IMR-90 (cell line): ENCODE data around the gene MRPL52. TPM values are rescaled to one million over a fixed set of nuclear protein-coding genes. Genes with fewer than 3 reads are reported as not detected.
"Not testable (repeated sequence)": the region's sequence is repeated elsewhere in the genome, so short reads cannot be mapped to it uniquely, and the experiment has no call there.

Experiments used
- ATAC-seq: fragments of 200-7000 bp; cut with Tn5 transposase; 2 replicates; pipeline ENCODE4 v1.9.1; 2020; ENCODE audit warnings: low read depth, mild to moderate bottlenecking, moderate library complexity
- BruUV-seq: library from RNA; stranded (reverse); fragments of 400-500 nt; replicated peaks from 2 replicates; lab custom pipeline; 2021; lab: Mats Ljungman, UMichigan
- CTCF ChIA-PET: fragments of 300-600 bp; formaldehyde crosslinking; extraction: SDS; loops from one replicate; lab custom pipeline; 2021; ENCODE audit warnings: antibody characterized with exemption; lab: Yijun Ruan, JAX
- POLR2A ChIA-PET: fragments of 300-600 bp; sonication (Branson Sonifier 250); formaldehyde crosslinking; loops from one replicate; lab custom pipeline; 2022; ENCODE audit warnings: antibody characterized with exemption; ENCODE audit not compliant: unreplicated experiment; lab: Charles Lee
- DNase-seq: peaks from one replicate; pipeline ENCODE4 v3.0.0; 2013
- H2AFZ ChIP-seq: replicated peaks from 2 replicates; pipeline ENCODE3; 2013; ENCODE audit warnings: low read length, mild to moderate bottlenecking; ENCODE audit not compliant: poor library complexity
- H2AK5ac ChIP-seq: 2 replicates; pipeline ENCODE4 v1.6.1; 2013; ENCODE audit warnings: low read depth, low read length, inconsistent platforms
- H2AK9ac ChIP-seq: replicated peaks from 2 replicates; pipeline ENCODE3; 2013; ENCODE audit warnings: mild to moderate bottlenecking, low read depth, low read length, moderate library complexity; ENCODE audit not compliant: poor library complexity
- H2BK120ac ChIP-seq: 2 replicates; pipeline ENCODE4 v1.6.1; 2013; ENCODE audit warnings: low read depth, low read length, inconsistent platforms
- H2BK15ac ChIP-seq: 3 replicates; pipeline ENCODE4 v1.6.1; 2013; ENCODE audit warnings: low read depth, low read length, inconsistent platforms
- H2BK20ac ChIP-seq: 2 replicates; pipeline ENCODE4 v1.6.1; 2013; ENCODE audit warnings: low read depth, mild to moderate bottlenecking, inconsistent platforms, low read length, moderate library complexity
- H2BK5ac ChIP-seq: 2 replicates; pipeline ENCODE4 v1.6.1; 2013; ENCODE audit warnings: mild to moderate bottlenecking, low read depth, low read length, inconsistent platforms; ENCODE audit not compliant: poor library complexity, severe bottlenecking
- H3K14ac ChIP-seq: replicated peaks from 2 replicates; pipeline ENCODE4 v1.6.1; 2013; ENCODE audit warnings: low read depth, low read length, inconsistent platforms
- H3K18ac ChIP-seq: 2 replicates; pipeline ENCODE4 v1.6.1; 2013; ENCODE audit warnings: low read depth, low read length, control low read depth
- H3K23ac ChIP-seq: 2 replicates; pipeline ENCODE4 v1.6.1; 2013; ENCODE audit warnings: low read depth, low read length, inconsistent platforms
- H3K27ac ChIP-seq: 2 replicates; pipeline ENCODE4 v1.5.1; 2013; ENCODE audit warnings: mild to moderate bottlenecking, control low read depth, low read length; ENCODE audit not compliant: insufficient read depth
- H3K27me3 ChIP-seq: 2 replicates; pipeline ENCODE4 v1.6.1; 2013; ENCODE audit warnings: low read length; ENCODE audit not compliant: control insufficient read depth, insufficient read depth
- H3K36me3 ChIP-seq: 2 replicates; pipeline ENCODE4 v1.6.1; 2013; ENCODE audit warnings: low read length, mixed read lengths; ENCODE audit not compliant: control insufficient read depth, insufficient read depth
- H3K4ac ChIP-seq: 2 replicates; pipeline ENCODE4 v1.6.1; 2013; ENCODE audit warnings: low read depth, low read length, inconsistent platforms
- H3K4me1 ChIP-seq: 2 replicates; pipeline ENCODE4 v1.6.1; 2013; ENCODE audit warnings: low read length, mixed read lengths; ENCODE audit not compliant: control insufficient read depth, insufficient read depth
- H3K4me2 ChIP-seq: 2 replicates; pipeline ENCODE4 v1.6.1; 2013; ENCODE audit warnings: low read depth, mild to moderate bottlenecking, control low read depth, low read length, moderate library complexity
- H3K4me3 ChIP-seq: 2 replicates; pipeline ENCODE4 v1.5.1; 2013; ENCODE audit warnings: low read depth, mild to moderate bottlenecking, control low read depth, low read length, moderate library complexity; ENCODE audit not compliant: insufficient read depth
- H3K56ac ChIP-seq: 2 replicates; pipeline ENCODE4 v1.6.1; 2013; ENCODE audit warnings: low read length, inconsistent platforms; ENCODE audit not compliant: insufficient read depth; ENCODE audit errors: extremely low read depth
- H3K79me1 ChIP-seq, 2 experiments: 2 replicates each; pipeline ENCODE4 v1.6.1; 2013; ENCODE audit warnings: low read length in 2 of 2, inconsistent platforms in 1 of 2, low read depth in 1 of 2
- H3K9ac ChIP-seq: 2 replicates; pipeline ENCODE4 v1.6.1; 2013; ENCODE audit warnings: low read depth, low read length, control low read depth
- H3K9me1 ChIP-seq: 2 replicates; pipeline ENCODE4 v1.6.1; 2013; ENCODE audit warnings: low read length, inconsistent platforms; ENCODE audit not compliant: insufficient read depth
- H3K9me3 ChIP-seq: 2 replicates; pipeline ENCODE4 v1.6.1; 2013; ENCODE audit warnings: low read length; ENCODE audit not compliant: control insufficient read depth, insufficient read depth
- H4K20me1 ChIP-seq: 2 replicates; pipeline ENCODE4 v1.6.1; 2013; ENCODE audit warnings: low read length, inconsistent platforms; ENCODE audit not compliant: insufficient read depth
- H4K5ac ChIP-seq: 2 replicates; pipeline ENCODE4 v1.6.1; 2013; ENCODE audit warnings: mild to moderate bottlenecking, low read depth, low read length, control low read depth
- H4K8ac ChIP-seq, 2 experiments: 2 replicates each; pipeline ENCODE4 v1.6.1; 2013; ENCODE audit warnings: low read depth in 2 of 2, low read length in 2 of 2, control low read depth in 1 of 2, inconsistent platforms in 1 of 2
- H4K91ac ChIP-seq: 2 replicates; pipeline ENCODE4 v1.6.1; 2013; ENCODE audit warnings: low read depth, low read length, inconsistent platforms; ENCODE audit not compliant: insufficient read depth
- WGBS, 2 experiments: methylation state at CpG; one replicate each; pipeline versions ENCODE4 v1.1.5 to v1.1.7; 2013; ENCODE audit warnings: missing lambda C conversion rate in 2 of 2; ENCODE audit not compliant: insufficient read length in 1 of 2; ENCODE audit errors: extremely low coverage in 2 of 2; 5-methylcytosine and 5-hydroxymethylcytosine counted together
- dilution Hi-C: fragments of 300-500 bp; cut with HindIII; formaldehyde crosslinking; loops from one replicate; pipeline ENCODE4 v1.14.3; 2018; ENCODE audit warnings: low sequenced_read_pairs; ENCODE audit not compliant: unreplicated experiment
- in situ Hi-C: fragments of 300-500 bp; cut with MboI; formaldehyde crosslinking; loops from 3 replicates; pipeline ENCODE4 v1.14.3; 2019; ENCODE audit warnings: low sequenced_read_pairs, inconsistent platforms, mixed read lengths
- intact Hi-C: fragments of 100-400 bp; cut with micrococcal nuclease; formaldehyde crosslinking; loops from 2 replicates; pipeline ENCODE4 v1.10.0; 2022
- polyA plus RNA-seq, 3 experiments: library from polyadenylated mRNA; depleted of rRNA; stranded (reverse); fragments of >200 nt; gene quantifications; 2 replicates each; pipeline ENCODE4 v1.2.3, GENCODE V29; 2012; ENCODE audit warnings: low replicate concordance in 1 of 3
- total RNA-seq: library from RNA; depleted of rRNA; stranded (reverse); fragments of >200 nt; gene quantifications from 2 replicates; pipeline ENCODE4 v1.2.3, GENCODE V29; 2012

The MRPL52 gene
- total and polyA plus RNA-seq, 2 of the 4 experiments (the other 2 are of a cell fraction), result 33.1 to 51.4 TPM

DNA sequence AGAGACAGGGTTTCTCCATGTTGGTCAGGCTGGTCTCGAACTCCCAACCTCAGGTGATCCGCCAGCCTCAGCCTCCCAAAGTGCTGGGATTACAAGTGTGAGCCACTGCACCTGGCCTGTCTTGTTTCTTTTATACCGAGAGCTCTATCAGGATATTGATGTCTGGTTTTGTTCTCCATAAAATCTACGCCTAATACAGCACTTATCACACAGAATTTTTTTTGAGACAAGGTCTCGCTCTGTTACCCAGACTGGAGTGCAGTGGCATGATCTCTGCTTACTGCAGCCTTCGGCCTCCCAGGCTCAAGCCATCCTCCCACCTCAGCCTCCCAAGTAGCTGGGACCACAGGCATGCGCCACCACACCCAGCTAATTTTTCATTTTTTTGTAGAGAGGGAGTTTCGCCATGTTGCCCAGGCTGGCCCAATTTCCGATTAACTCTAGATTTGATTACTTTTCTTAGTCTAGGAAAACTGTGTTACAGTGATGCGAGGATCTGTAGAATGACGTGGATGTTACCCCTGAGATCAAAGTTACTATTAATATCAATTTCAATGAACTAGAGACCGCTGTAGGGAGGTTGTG is 519 bp upstream of the MRPL52 start:
- not testable (repeated sequence) for BruUV-seq

More for the DNA sequence above, 519 bp upstream of the MRPL52 start:
- Histone ChIP-seq H4K8ac (peak overlapping the region; percentile 100), H3K27ac (peak overlapping the region; percentile 74), H3K4me1 (peaks cover 11% of the 10 kb centered on the region), H3K23ac (peak overlapping the region; percentile 95), H2BK5ac (peak overlapping the region; percentile 91), H4K91ac (peak overlapping the region; percentile 99), H2BK20ac (peak overlapping the region; percentile 97), H2BK15ac (peak overlapping the region; percentile 98; the same call in 2 of the 3 replicates), H2AFZ (peak overlapping the region; percentile 93), H3K18ac (peak overlapping the region; percentile 100), H3K56ac (peak overlapping the region; percentile 69), H2AK9ac (peak overlapping the region; percentile 51), H4K5ac (peak overlapping the region; percentile 100), H3K79me1 (peaks cover 14 to 27% of the 10 kb centered on the region in 2 experiments), H2AK5ac (peak overlapping the region; percentile 55), H3K4ac (peak overlapping the region; percentile 98), H2BK120ac (peak overlapping the region; percentile 95), H3K9ac (peak overlapping the region; percentile 34), H3K4me3 (peak overlapping the region; percentile 31; the same call in 1 of the 2 replicates), H3K14ac (peak overlapping the region; percentile 99), H3K4me2 (peak overlapping the region; percentile 97)
- WGBS, 2 experiments, result 100% methylated on average over 1 of the region's 12 CpGs; no CpG with 5 or more reads in 1 of the 2 experiments
- intact Hi-C loops, DNase-seq, ATAC-seq, H3K27me3 ChIP-seq, H3K9me3 ChIP-seq, H3K9me1 ChIP-seq, dilution Hi-C loops, H4K20me1 ChIP-seq, in situ Hi-C loops, H3K36me3 ChIP-seq: not testable (repeated sequence)
- POLR2A ChIA-PET, result interaction anchor here (0.8 kb wide), 1 partner anchor 163 kb away, joined by 3 read pairs; no protein-coding TSS in a partner anchor
- CTCF ChIA-PET, result interaction anchor here (0.6 to 2.1 kb wide), 2 partner anchors 23 to 258 kb away, joined by 11 to 12 read pairs; no protein-coding TSS in a partner anchor
